ENCODE measurements around the gene CNKSR3.

CNKSR3 gene

GRCh38 chr6:154378518-154378917 is 132.0 kb downstream of the CNKSR3 start:
- DNase-seq: no peak

- no peak for DNase-seq
Observed at GRCh38 chr6:154377726-154378125, 132.8 kb downstream of the CNKSR3 start.

GRCh38 chr6:154373971-154374370 is 136.5 kb downstream of the CNKSR3 start:
- no peak for DNase-seq

- DNase-seq: no peak
Observed at GRCh38 chr6:154371281-154371680, 139.2 kb downstream of the CNKSR3 start.

GRCh38 chr6:154370545-154370944 is 139.9 kb downstream of the CNKSR3 start:
- peak; percentile 63 for DNase-seq

- no peak for DNase-seq
Observed at GRCh38 chr6:154367839-154368695, 142.4 kb downstream of the CNKSR3 start.

GRCh38 chr6:154367336-154367735 is 143.1 kb downstream of the CNKSR3 start:
- no peak for DNase-seq

- no peak for DNase-seq
Observed at GRCh38 chr6:154363821-154364220, 146.7 kb downstream of the CNKSR3 start.

- DNase-seq: no peak
Observed at GRCh38 chr6:154361476-154361875, 149.0 kb downstream of the CNKSR3 start.

- DNase-seq: no peak
Observed at GRCh38 chr6:154360476-154360875, 150.0 kb downstream of the CNKSR3 start.

- DNase-seq: no peak
Observed at GRCh38 chr6:154359679-154360078, 150.8 kb downstream of the CNKSR3 start.

GRCh38 chr6:154359161-154359574 is 151.3 kb downstream of the CNKSR3 start:
- DNase-seq: no peak

GRCh38 chr6:154358019-154358545 is 152.4 kb downstream of the CNKSR3 start:
- no peak for DNase-seq

GRCh38 chr6:154356690-154357089 is 153.8 kb downstream of the CNKSR3 start, which contains the start of gene IPCEF1:
IPCEF1 (minus strand) TSS chr6:154356803; CDS start chr6:154265947, 90,856 bp downstream.
- no peak for DNase-seq

- no peak for DNase-seq
Observed at GRCh38 chr6:154356113-154356512, 154.4 kb downstream of the CNKSR3 start.

GRCh38 chr6:154354265-154354777 is 156.2 kb downstream of the CNKSR3 start:
- no peak for DNase-seq

GRCh38 chr6:154353626-154354025 is 156.9 kb downstream of the CNKSR3 start:
- no peak for DNase-seq

GRCh38 chr6:154352898-154353585 is 157.4 kb downstream of the CNKSR3 start:
- DNase-seq: no peak

- DNase-seq: no peak
Observed at GRCh38 chr6:154350293-154350692, 160.2 kb downstream of the CNKSR3 start.

GRCh38 chr6:154347981-154348380 is 162.5 kb downstream of the CNKSR3 start:
- DNase-seq: no peak

GRCh38 chr6:154345811-154346210 is 164.7 kb downstream of the CNKSR3 start:
- no peak for DNase-seq

- DNase-seq: peak; percentile 22
Observed at GRCh38 chr6:154343473-154344308, 166.8 kb downstream of the CNKSR3 start.

All from fibroblast of skin of back (primary cell).